ENCODE results near the gene RAD23B. TPM values are rescaled to one million over a fixed set of nuclear protein-coding genes. Genes with fewer than 3 reads are reported as not detected.

RAD23B gene
- polyA plus RNA-seq, 1 donor = 142 TPM

GRCh38 chr9:107375001-107375400 lies 91.9 kb downstream of the RAD23B start:
- no peak for DNase-seq

GRCh38 chr9:107375651-107376369 lies 92.7 kb downstream of the RAD23B start:
- no peak for DNase-seq

GRCh38 chr9:107378006-107378405 lies 94.9 kb downstream of the RAD23B start:
- no peak for DNase-seq

Other genes starting within 250 kb of the RAD23B start
- 6.4 TPM for gene KLF4, start 206.5 kb downstream of the RAD23B start, polyA plus RNA-seq (ENCODE audit: insufficient read length)